HCT116 (cell line): ENCODE results near the gene MTERF4. TPM values are rescaled to one million over a fixed set of nuclear protein-coding genes. Genes with fewer than 3 reads are reported as not detected.

Experiments used
- ATAC-seq: fragments of 200-7000 bp; cut with Tn5 transposase; 2 replicates; pipeline ENCODE4 v1.9.1; 2020; ENCODE audit warnings: mild to moderate bottlenecking, moderate library complexity
- BruUV-seq: library from RNA; stranded (reverse); fragments of 400-500 nt; replicated peaks from 2 replicates; lab custom pipeline; 2021; lab: Mats Ljungman, UMichigan
- CTCF ChIA-PET: fragments of 300-600 bp; sonication (Branson Sonifier 250); formaldehyde crosslinking; loops from one replicate; lab custom pipeline; 2021; ENCODE audit warnings: antibody characterized with exemption; lab: Charles Lee
- POLR2A ChIA-PET: fragments of 300-600, 350-600 bp; sonication (Branson Sonifier 250); formaldehyde crosslinking; loops from one replicate; lab custom pipeline; 2021; ENCODE audit warnings: antibody characterized with exemption; lab: Charles Lee
- RAD21 ChIA-PET, 2 experiments: fragments of 300-600 bp; sonication (Branson Sonifier 250); formaldehyde crosslinking; loops; one replicate each; lab custom pipeline; 2023; ENCODE audit warnings: low total read pairs in 2 of 2; ENCODE audit not compliant: uncharacterized antibody in 2 of 2, unreplicated experiment in 2 of 2, low non-redundant PET in 1 of 2; lab: Charles Lee
- DNase-seq: peaks from one replicate; pipeline ENCODE4 v3.0.0-alpha.2; 2010; ENCODE audit warnings: low read depth, low spot score
- H2AFZ ChIP-seq: fragments of 200-600 bp; shearing (Covaris generic), sonication (generic); 2 replicates; pipeline ENCODE4 v1.6.1; 2017; ENCODE audit warnings: low read depth, mixed run types, mixed read lengths, antibody characterized with exemption, low read length; ENCODE audit not compliant: poor library complexity, severe bottlenecking
- H3K27ac ChIP-seq: 2 replicates; pipeline ENCODE4 v1.5.1; 2012; ENCODE audit warnings: low read depth, low read length
- H3K27me3 ChIP-seq: fragments of 200-600 bp; sonication (generic); 2 replicates; pipeline ENCODE4 v1.6.1; 2016; ENCODE audit warnings: mixed run types, low read length, mixed read lengths; ENCODE audit not compliant: insufficient read depth
- H3K36me3 ChIP-seq, 2 experiments: fragments of 200-500 bp in 1 of 2; fragments of 200-600 bp in 1 of 2; sonication (Bioruptor generic) in 1 of 2; sonication (generic) in 1 of 2; 2 replicates each; pipeline versions ENCODE4 v1.5.1 to v1.6.1; 2014 to 2016; ENCODE audit warnings: low read length in 2 of 2, inconsistent platforms in 1 of 2, mixed read lengths in 1 of 2, mixed run types in 1 of 2; ENCODE audit not compliant: insufficient read depth in 2 of 2, control insufficient read depth in 1 of 2
- H3K4me1 ChIP-seq, 2 experiments: fragments of 200-600 bp in 1 of 2; sonication (generic) in 1 of 2; 2 replicates each; pipeline versions ENCODE4 v1.5.1 to v1.6.1; 2012 to 2017; ENCODE audit warnings: low read length in 2 of 2, inconsistent platforms in 1 of 2, mild to moderate bottlenecking in 1 of 2, mixed read lengths in 1 of 2, mixed run types in 1 of 2, moderate library complexity in 1 of 2; ENCODE audit not compliant: insufficient read depth in 2 of 2, control insufficient read depth in 1 of 2
- H3K4me2 ChIP-seq: fragments of 200-600 bp; sonication (generic); 2 replicates; pipeline ENCODE4 v1.6.1; 2017; ENCODE audit warnings: mixed run types, low read length, mixed read lengths
- H3K4me3 ChIP-seq, 2 experiments: fragments of 200-600 bp in 1 of 2; sonication (generic) in 1 of 2; replicated peaks in 1 of 2; 2 replicates each; pipeline ENCODE4 v1.5.1; 2011 to 2016; ENCODE audit warnings: low read length in 2 of 2, control low read depth in 1 of 2, low read depth in 1 of 2, mild to moderate bottlenecking in 1 of 2, mixed read lengths in 1 of 2, mixed run types in 1 of 2
- H3K79me2 ChIP-seq: fragments of 200-600 bp; sonication (generic); 2 replicates; pipeline ENCODE4 v1.6.1; 2017; ENCODE audit warnings: mild to moderate bottlenecking, mixed run types, low read length, moderate library complexity, mixed read lengths; ENCODE audit not compliant: insufficient read depth
- H3K9ac ChIP-seq: fragments of 200-600 bp; sonication (generic); 2 replicates; pipeline ENCODE4 v1.6.1; 2016; ENCODE audit warnings: low read length, mixed read lengths
- H3K9me2 ChIP-seq: fragments of 200-600 bp; sonication (generic), shearing (Covaris generic); 2 replicates; pipeline ENCODE4 v1.6.1; 2017; ENCODE audit warnings: mixed run types, mild to moderate bottlenecking, moderate library complexity; ENCODE audit not compliant: insufficient read depth
- H3K9me3 ChIP-seq, 2 experiments: fragments of 200-500 bp in 1 of 2; fragments of 200-600 bp in 1 of 2; sonication (Bioruptor generic) in 1 of 2; sonication (generic) in 1 of 2; 2 replicates each; pipeline ENCODE4 v1.6.1; 2014 to 2017; ENCODE audit warnings: low read length in 2 of 2, mixed read lengths in 2 of 2, inconsistent platforms in 1 of 2, low read depth in 1 of 2, mild to moderate bottlenecking in 1 of 2, mixed run types in 1 of 2, moderate library complexity in 1 of 2; ENCODE audit not compliant: control insufficient read depth in 1 of 2, insufficient read depth in 1 of 2
- H4K20me1 ChIP-seq: fragments of 200-600 bp; sonication (generic), shearing (Covaris generic); 2 replicates; pipeline ENCODE4 v1.6.1; 2017; ENCODE audit warnings: mixed run types, mild to moderate bottlenecking, moderate library complexity; ENCODE audit not compliant: insufficient read depth
- CBX3 ChIP-seq: IDR thresholded peaks from 2 replicates; pipeline ENCODE4 v1.6.1; 2012; ENCODE audit warnings: low read depth
- CTCF ChIP-seq, 3 experiments: fragments of 200-600 bp in 1 of 3; sonication (generic) in 1 of 3; IDR thresholded peaks in 2 of 3; conservative IDR thresholded peaks in 1 of 3; 2 replicates each; pipeline ENCODE4 v1.5.1; 2012 to 2017; ENCODE audit warnings: low read depth in 2 of 3, low read length in 2 of 3, antibody characterized with exemption in 1 of 3, borderline replicate concordance in 1 of 3, control low read depth in 1 of 3, mild to moderate bottlenecking in 1 of 3, mixed read lengths in 1 of 3, mixed run types in 1 of 3, moderate library complexity in 1 of 3; ENCODE audit not compliant: insufficient read depth in 1 of 3
- EGR1 ChIP-seq: IDR thresholded peaks from 2 replicates; pipeline ENCODE4 v1.6.1; 2012; ENCODE audit warnings: low read depth
- JUND ChIP-seq: IDR thresholded peaks from 2 replicates; pipeline ENCODE4 v1.6.1; 2012
- MAX ChIP-seq: IDR thresholded peaks from 2 replicates; pipeline ENCODE4 v1.6.1; 2012
- POLR2AphosphoS5 ChIP-seq: IDR thresholded peaks from 2 replicates; pipeline ENCODE4 v1.6.1; 2011; ENCODE audit warnings: mild to moderate bottlenecking, low read depth, low read length, moderate library complexity
- SIN3A ChIP-seq: IDR thresholded peaks from 2 replicates; pipeline ENCODE4 v1.6.1; 2012; ENCODE audit warnings: low read depth
- SP1 ChIP-seq: IDR thresholded peaks from 2 replicates; pipeline ENCODE4 v1.6.1; 2012; ENCODE audit warnings: low read depth
- SRF ChIP-seq: IDR thresholded peaks from 2 replicates; pipeline ENCODE4 v1.6.1; 2012; ENCODE audit warnings: low read depth
- TCF7L2 ChIP-seq: IDR thresholded peaks from 2 replicates; pipeline ENCODE4 v1.7.0; 2011; ENCODE audit warnings: borderline replicate concordance, inconsistent platforms; ENCODE audit not compliant: insufficient read depth, insufficient read length; ENCODE audit errors: extremely low read depth
- intact Hi-C: fragments of 100-400 bp; cut with micrococcal nuclease; formaldehyde crosslinking; loops from 2 replicates; pipeline ENCODE4 v1.10.0; 2022
- total RNA-seq: library from RNA; stranded (reverse); gene quantifications from one replicate; pipeline ENCODE4 v1.2.1, GENCODE V29; 2021; ENCODE audit not compliant: unreplicated experiment

The MTERF4 gene
- total RNA-seq, 1 experiment from 2014 or later = 25.5 TPM

- ChIA-PET CTCF (interaction anchor here (1.7 kb wide), 1 partner anchor 14 kb away, joined by 11 read pairs; no protein-coding TSS in a partner anchor), POLR2A (no interaction called here), RAD21 (no interaction called here)
- H3K36me3 ChIP-seq = no peaks in the 10 kb centered on the region
- peak; percentile 89 for ATAC-seq
- peak overlapping the region; percentile 79 for H3K4me2 ChIP-seq
- H3K9ac ChIP-seq = peak overlapping the region; percentile 32; the same call in 1 of the 2 replicates
- intact Hi-C loops = no loop called here
- H3K27ac ChIP-seq = no peak overlapping the region; the same call in 1 of the 2 replicates
- H2AFZ ChIP-seq = no peak overlapping the region
- no peaks in the 10 kb centered on the region for H3K9me3 ChIP-seq
- no peaks in the 10 kb centered on the region for H3K27me3 ChIP-seq
- TF ChIP-seq CTCF (IDR thresholded peaks at IDR 0.05 in 2 of 3, conservative IDR thresholded peaks at IDR 0.05 in 1 of 3; ENCODE audit: borderline replicate concordance in 1 of 3, insufficient read depth in 1 of 3, low read depth in 2 of 3, low read length in 2 of 3) (no peak), JUND (no peak), CBX3 (no peak), POLR2AphosphoS5 (peak; percentile 59), SIN3A (no peak), EGR1 (no peak), SP1 (peak; percentile 98), TCF7L2 (peak; percentile 6), MAX (no peak), SRF (no peak)
- BruUV-seq = no TSS peak
- H4K20me1 ChIP-seq = no peaks in the 10 kb centered on the region
- H3K4me3 ChIP-seq = peak overlapping the region; percentile 33 to 50
- DNase-seq = peak; percentile 19
- H3K4me1 ChIP-seq = peaks cover 3 to 11% of the 10 kb centered on the region in 2 experiments; a peak in 3 of 4 replicates
- H3K9me2 ChIP-seq = no peaks in the 10 kb centered on the region
- no peaks in the 10 kb centered on the region for H3K79me2 ChIP-seq
These were observed 37.9 kb downstream of the MTERF4 start for GRCh38 chr2:241064008-241064801.
